Liver (tissue), 9 donors: ENCODE measurements around the gene IQCH. TPM values are rescaled to one million over a fixed set of nuclear protein-coding genes. Genes with fewer than 3 reads are reported as not detected.

Experiments used
- DNase-seq: peaks from one replicate; pipeline ENCODE4 v3.0.0-alpha.2; 2017; ENCODE audit warnings: low spot score
- H3K27ac ChIP-seq, 2 donors: one replicate each; pipeline ENCODE4 v1.7.0; 2013; ENCODE audit warnings: inconsistent platforms in 2 of 2, low read length in 2 of 2, control low read depth in 1 of 2, low read depth in 1 of 2, mild to moderate bottlenecking in 1 of 2
- H3K27me3 ChIP-seq, 4 donors: one replicate each; pipeline versions ENCODE4 v1.6.1 to v1.7.0; 2013; ENCODE audit warnings: low read length in 3 of 4, inconsistent platforms in 1 of 4, mild to moderate bottlenecking in 1 of 4, moderate library complexity in 1 of 4; ENCODE audit not compliant: control insufficient read depth in 4 of 4, insufficient read depth in 4 of 4
- H3K36me3 ChIP-seq, 4 donors: one replicate each; pipeline versions ENCODE4 v1.6.1 to v1.7.0; 2013; ENCODE audit warnings: low read length in 3 of 4, mild to moderate bottlenecking in 3 of 4, low read depth in 1 of 4, moderate library complexity in 1 of 4; ENCODE audit not compliant: control insufficient read depth in 4 of 4, insufficient read depth in 3 of 4
- H3K4me1 ChIP-seq, 4 donors: one replicate each; pipeline versions ENCODE4 v1.6.1 to v1.7.0; 2013; ENCODE audit warnings: low read length in 3 of 4, mild to moderate bottlenecking in 3 of 4, moderate library complexity in 1 of 4; ENCODE audit not compliant: control insufficient read depth in 4 of 4, insufficient read depth in 4 of 4
- H3K4me3 ChIP-seq, 3 donors: one replicate each; pipeline versions ENCODE4 v1.6.1 to v1.7.0; 2013; ENCODE audit warnings: low read length in 3 of 3, control low read depth in 1 of 3, low read depth in 1 of 3, mild to moderate bottlenecking in 1 of 3
- H3K9ac ChIP-seq, 2 donors: one replicate each; pipeline ENCODE4 v1.7.0; 2013; ENCODE audit warnings: low read length in 2 of 2, mild to moderate bottlenecking in 2 of 2, moderate library complexity in 2 of 2, control low read depth in 1 of 2, low read depth in 1 of 2
- H3K9me3 ChIP-seq, 4 donors: one replicate each; pipeline versions ENCODE4 v1.6.1 to v1.7.0; 2013; ENCODE audit warnings: low read length in 3 of 4; ENCODE audit not compliant: control insufficient read depth in 4 of 4
- ATF3 ChIP-seq: IDR thresholded peaks from 2 replicates; pipeline ENCODE4 v1.6.1; 2016; ENCODE audit warnings: antibody characterized with exemption
- CTCF ChIP-seq: fragments of 150-350 bp; IDR thresholded peaks from 2 replicates; pipeline ENCODE4 v1.5.1; 2017; ENCODE audit warnings: improper control_type of control experiment, low read depth, low read length; ENCODE audit not compliant: missing input control
- EGR1 ChIP-seq, 2 donors: IDR thresholded peaks; 2 replicates each; pipeline ENCODE4 v1.6.1; 2016 to 2018; ENCODE audit warnings: antibody characterized with exemption in 2 of 2, low read depth in 2 of 2
- FOXA1 ChIP-seq: IDR thresholded peaks from 2 replicates; pipeline ENCODE4 v1.6.1; 2016; ENCODE audit warnings: antibody characterized with exemption
- FOXA2 ChIP-seq: IDR thresholded peaks from 2 replicates; pipeline ENCODE4 v1.6.1; 2016; ENCODE audit warnings: antibody characterized with exemption
- GABPA ChIP-seq, 2 donors: IDR thresholded peaks in 1 of 2; conservative IDR thresholded peaks in 1 of 2; 2 replicates each; pipeline ENCODE4 v1.6.1; 2016; ENCODE audit warnings: antibody characterized with exemption in 2 of 2, mild to moderate bottlenecking in 1 of 2, moderate library complexity in 1 of 2
- HNF4A ChIP-seq, 2 donors: conservative IDR thresholded peaks; 2 replicates each; pipeline ENCODE4 v1.6.1; 2016; ENCODE audit warnings: antibody characterized with exemption in 2 of 2, mild to moderate bottlenecking in 2 of 2
- HNF4G ChIP-seq: IDR thresholded peaks from 2 replicates; pipeline ENCODE4 v1.6.1; 2016; ENCODE audit warnings: antibody characterized with exemption
- JUND ChIP-seq, 2 donors: IDR thresholded peaks; 2 replicates each; pipeline ENCODE4 v1.6.1; 2016; ENCODE audit warnings: antibody characterized with exemption in 2 of 2
- MAX ChIP-seq: IDR thresholded peaks from 2 replicates; pipeline ENCODE4 v1.6.1; 2016; ENCODE audit warnings: antibody characterized with exemption
- NR2F2 ChIP-seq: IDR thresholded peaks from 2 replicates; pipeline ENCODE4 v1.6.1; 2016; ENCODE audit warnings: antibody characterized with exemption
- RAD21 ChIP-seq, 2 donors: IDR thresholded peaks; 2 replicates each; pipeline ENCODE4 v1.6.1; 2016; ENCODE audit warnings: antibody characterized with exemption in 2 of 2, mild to moderate bottlenecking in 2 of 2
- REST ChIP-seq: IDR thresholded peaks from 2 replicates; pipeline ENCODE4 v1.6.1; 2016; ENCODE audit warnings: antibody characterized with exemption, mild to moderate bottlenecking
- RXRA ChIP-seq, 2 donors: IDR thresholded peaks; 2 replicates each; pipeline ENCODE4 v1.6.1; 2017 to 2018; ENCODE audit warnings: antibody characterized with exemption in 2 of 2, mild to moderate bottlenecking in 1 of 2
- SP1 ChIP-seq: IDR thresholded peaks from 2 replicates; pipeline ENCODE4 v1.6.1; 2018; ENCODE audit warnings: antibody characterized with exemption, mild to moderate bottlenecking
- TAF1 ChIP-seq: conservative IDR thresholded peaks from 2 replicates; pipeline ENCODE4 v1.6.1; 2016; ENCODE audit warnings: antibody characterized with exemption, mild to moderate bottlenecking
- YY1 ChIP-seq: IDR thresholded peaks from 2 replicates; pipeline ENCODE4 v1.6.1; 2016; ENCODE audit warnings: antibody characterized with exemption, mild to moderate bottlenecking
- ZBTB33 ChIP-seq: IDR thresholded peaks from 2 replicates; pipeline ENCODE4 v1.6.1; 2016; ENCODE audit warnings: antibody characterized with exemption
- polyA plus RNA-seq, 2 donors: library from polyadenylated mRNA; stranded (reverse) in 1 of 2; unstranded in 1 of 2; fragments of 200-250 nt in 1 of 2; fragments of >200 nt in 1 of 2; fragmentation: Nextera tagmentation in 1 of 2; extraction: Ambion mirVana in 1 of 2; gene quantifications; one replicate each; pipeline versions ENCODE4 v1.2.1 to v1.2.3, GENCODE V29; 2013 to 2015
- total RNA-seq, 2 donors: library from RNA; depleted of rRNA; stranded (reverse); fragments of >200 nt; gene quantifications; one replicate each; pipeline ENCODE4 v1.2.3, GENCODE V29; 2014
- donor health status: healthy.
- donor health status: healthy.
- donor health status: healthy.
- donor health status: healthy.
- donor health status: healthy.

IQCH gene
- total and polyA plus RNA-seq, 4 donors: 0.23 to 1.6 (median 0.86) TPM

- DNase-seq: no peak
- Histone ChIP-seq H3K27ac (no peak overlapping the region), H3K4me3 (no peak overlapping the region), H3K9ac (no peak overlapping the region), H3K9me3 (no peaks in the 10 kb centered on the region), H3K27me3 (no peaks in the 10 kb centered on the region), H3K4me1 (no peaks in the 10 kb centered on the region), H3K36me3 (no peaks in the 10 kb centered on the region)
- TF ChIP-seq RAD21 (IDR thresholded peaks at IDR 0.05) (no peak), ATF3 (no peak), NR2F2 (no peak), HNF4A (conservative IDR thresholded peaks at IDR 0.05) (no peak), CTCF (no peak), ZBTB33 (no peak), MAX (no peak), HNF4G (no peak), REST (no peak), EGR1 (IDR thresholded peaks at IDR 0.05; ENCODE audit: low read depth in 2 of 2) (no peak), TAF1 (no peak), SP1 (no peak), RXRA (IDR thresholded peaks at IDR 0.05) (no peak), FOXA1 (no peak), YY1 (no peak), JUND (IDR thresholded peaks at IDR 0.05) (no peak), GABPA (IDR thresholded peaks at IDR 0.05 in 1 of 2, conservative IDR thresholded peaks at IDR 0.05 in 1 of 2) (no peak), FOXA2 (no peak)
These were observed 156.9 kb downstream of the IQCH start for GRCh38 chr15:67411486-67411885.
